ENCODE results near the gene C6orf89. TPM values are rescaled to one million over a fixed set of nuclear protein-coding genes. Genes with fewer than 3 reads are reported as not detected.

C6orf89 gene
- total and polyA plus RNA-seq, 2 of the 13 experiments (the other 11 are each of a cell fraction or from before 2014, with no cell fraction given), result 22.1 to 32.2 TPM

DNA sequence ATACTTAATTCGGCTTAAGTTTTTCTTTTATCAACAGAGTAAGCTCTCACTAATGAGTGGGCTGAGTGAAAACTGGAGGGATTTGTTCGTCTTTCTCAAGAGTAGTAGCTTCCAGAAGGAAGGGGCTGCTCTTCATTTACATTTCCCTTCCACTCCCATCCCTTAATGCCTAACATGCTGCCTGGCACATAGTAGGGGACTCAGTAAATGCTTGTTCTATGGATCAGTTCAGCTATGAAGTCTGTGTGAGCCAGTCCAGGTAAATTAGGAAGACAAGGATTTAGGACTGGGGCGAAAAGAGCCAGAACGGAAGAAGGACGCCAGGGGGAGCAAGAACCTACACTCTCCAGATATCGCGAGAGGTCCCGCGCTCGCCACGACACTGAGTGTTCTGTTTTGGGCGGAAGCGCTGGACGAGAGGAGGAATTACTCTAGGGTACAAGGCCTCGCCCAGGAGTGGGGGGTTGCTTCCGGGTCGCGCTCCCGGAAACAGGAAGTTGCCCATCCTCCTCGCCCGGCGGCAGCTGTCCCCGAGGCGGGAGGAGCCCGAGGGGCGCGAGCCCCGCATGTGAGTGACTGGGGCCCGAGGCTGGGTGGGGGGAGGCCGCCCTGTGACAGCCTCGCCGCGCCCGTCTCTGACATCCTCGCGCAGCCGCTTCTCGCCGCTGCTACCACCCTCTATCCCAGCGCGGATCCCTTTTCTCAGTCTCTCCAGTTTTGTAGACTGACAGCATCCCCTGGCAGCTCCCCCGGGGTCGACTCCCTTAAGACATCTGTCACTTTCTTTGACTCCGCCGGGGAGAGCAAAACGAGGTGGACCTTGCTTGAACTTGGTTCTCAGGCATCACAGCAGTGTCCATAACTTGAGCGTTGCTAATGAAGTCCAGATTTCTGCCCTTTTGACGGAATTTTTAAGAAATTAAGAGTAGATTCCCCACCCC is at the start of gene C6orf89 (continued):
- TF ChIP-seq ZNF782 (CRISPR knock-in tag; IDR thresholded peaks at IDR 0.05; ENCODE audit: borderline replicate concordance) (no peak), CBX1 (IDR thresholded peaks at IDR 0.05; ENCODE audit: low read depth) (no peak), ZNF296 (CRISPR knock-in tag; conservative IDR thresholded peaks at IDR 0.05) (no peak), ZBTB3 (CRISPR knock-in tag; IDR thresholded peaks at IDR 0.05; ENCODE audit: borderline replicate concordance, low read depth) (no peak; the same call in none of the 2 replicates), YEATS4 (CRISPR knock-in tag; IDR thresholded peaks at IDR 0.05; ENCODE audit: borderline replicate concordance) (peak; percentile 94), CBX5 (CRISPR knock-in tag; IDR thresholded peaks at IDR 0.05; ENCODE audit: borderline replicate concordance) (peak; percentile 97), ZFP36L2 (CRISPR knock-in tag; IDR thresholded peaks at IDR 0.05) (no peak; the same call in 1 of the 2 replicates), NCOR1 (IDR thresholded peaks at IDR 0.05; ENCODE audit: borderline replicate concordance, low read length) (peak; percentile 76; the same call in 1 of the 2 replicates), JUND (CRISPR knock-in tag; IDR thresholded peaks at IDR 0.05) (no peak; the same call in 1 of the 2 replicates), SIN3A (IDR thresholded peaks at IDR 0.05; ENCODE audit: borderline replicate concordance, low read depth, low read length) (peak; percentile 94), KAT7 (CRISPR knock-in tag; IDR thresholded peaks at IDR 0.05; ENCODE audit: borderline replicate concordance) (peak; percentile 97), NR2F1 (CRISPR knock-in tag; IDR thresholded peaks at IDR 0.05) (peak in 1 of 2 experiments; percentile 19; a peak in 1 of 4 replicates)
- TF ChIP-seq, protein P1, sequence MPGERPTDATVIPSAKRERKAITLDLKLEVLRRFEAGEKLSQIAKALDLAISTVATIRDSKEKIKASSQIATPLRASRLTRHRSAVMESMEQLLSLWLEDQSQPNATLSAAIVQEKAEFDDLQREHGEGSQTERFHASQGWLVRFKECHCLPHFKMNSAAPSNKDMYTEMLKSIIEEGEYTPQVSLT (CRISPR knock-in tag; IDR thresholded peaks at IDR 0.05; ENCODE audit: borderline replicate concordance, low read depth), result no peak
- TF ChIP-seq, protein P2, sequence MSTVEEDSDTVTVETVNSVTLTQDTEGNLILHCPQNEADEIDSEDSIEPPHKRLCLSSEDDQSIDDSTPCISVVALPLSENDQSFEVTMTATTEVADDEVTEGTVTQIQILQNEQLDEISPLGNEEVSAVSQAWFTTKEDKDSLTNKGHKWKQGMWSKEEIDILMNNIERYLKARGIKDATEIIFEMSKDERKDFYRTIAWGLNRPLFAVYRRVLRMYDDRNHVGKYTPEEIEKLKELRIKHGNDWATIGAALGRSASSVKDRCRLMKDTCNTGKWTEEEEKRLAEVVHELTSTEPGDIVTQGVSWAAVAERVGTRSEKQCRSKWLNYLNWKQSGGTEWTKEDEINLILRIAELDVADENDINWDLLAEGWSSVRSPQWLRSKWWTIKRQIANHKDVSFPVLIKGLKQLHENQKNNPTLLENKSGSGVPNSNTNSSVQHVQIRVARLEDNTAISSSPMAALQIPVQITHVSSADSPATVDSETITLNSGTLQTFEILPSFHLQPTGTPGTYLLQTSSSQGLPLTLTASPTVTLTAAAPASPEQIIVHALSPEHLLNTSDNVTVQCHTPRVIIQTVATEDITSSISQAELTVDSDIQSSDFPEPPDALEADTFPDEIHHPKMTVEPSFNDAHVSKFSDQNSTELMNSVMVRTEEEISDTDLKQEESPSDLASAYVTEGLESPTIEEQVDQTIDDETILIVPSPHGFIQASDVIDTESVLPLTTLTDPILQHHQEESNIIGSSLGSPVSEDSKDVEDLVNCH (CRISPR knock-in tag; IDR thresholded peaks at IDR 0.05), result 0 out of 2 replicates have a peak, but pooled peaks have one; percentile 28
- TF ChIP-seq, protein P3, sequence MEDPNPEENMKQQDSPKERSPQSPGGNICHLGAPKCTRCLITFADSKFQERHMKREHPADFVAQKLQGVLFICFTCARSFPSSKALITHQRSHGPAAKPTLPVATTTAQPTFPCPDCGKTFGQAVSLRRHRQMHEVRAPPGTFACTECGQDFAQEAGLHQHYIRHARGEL (CRISPR knock-in tag; IDR thresholded peaks at IDR 0.05), result no peak
- TF ChIP-seq, protein P4, sequence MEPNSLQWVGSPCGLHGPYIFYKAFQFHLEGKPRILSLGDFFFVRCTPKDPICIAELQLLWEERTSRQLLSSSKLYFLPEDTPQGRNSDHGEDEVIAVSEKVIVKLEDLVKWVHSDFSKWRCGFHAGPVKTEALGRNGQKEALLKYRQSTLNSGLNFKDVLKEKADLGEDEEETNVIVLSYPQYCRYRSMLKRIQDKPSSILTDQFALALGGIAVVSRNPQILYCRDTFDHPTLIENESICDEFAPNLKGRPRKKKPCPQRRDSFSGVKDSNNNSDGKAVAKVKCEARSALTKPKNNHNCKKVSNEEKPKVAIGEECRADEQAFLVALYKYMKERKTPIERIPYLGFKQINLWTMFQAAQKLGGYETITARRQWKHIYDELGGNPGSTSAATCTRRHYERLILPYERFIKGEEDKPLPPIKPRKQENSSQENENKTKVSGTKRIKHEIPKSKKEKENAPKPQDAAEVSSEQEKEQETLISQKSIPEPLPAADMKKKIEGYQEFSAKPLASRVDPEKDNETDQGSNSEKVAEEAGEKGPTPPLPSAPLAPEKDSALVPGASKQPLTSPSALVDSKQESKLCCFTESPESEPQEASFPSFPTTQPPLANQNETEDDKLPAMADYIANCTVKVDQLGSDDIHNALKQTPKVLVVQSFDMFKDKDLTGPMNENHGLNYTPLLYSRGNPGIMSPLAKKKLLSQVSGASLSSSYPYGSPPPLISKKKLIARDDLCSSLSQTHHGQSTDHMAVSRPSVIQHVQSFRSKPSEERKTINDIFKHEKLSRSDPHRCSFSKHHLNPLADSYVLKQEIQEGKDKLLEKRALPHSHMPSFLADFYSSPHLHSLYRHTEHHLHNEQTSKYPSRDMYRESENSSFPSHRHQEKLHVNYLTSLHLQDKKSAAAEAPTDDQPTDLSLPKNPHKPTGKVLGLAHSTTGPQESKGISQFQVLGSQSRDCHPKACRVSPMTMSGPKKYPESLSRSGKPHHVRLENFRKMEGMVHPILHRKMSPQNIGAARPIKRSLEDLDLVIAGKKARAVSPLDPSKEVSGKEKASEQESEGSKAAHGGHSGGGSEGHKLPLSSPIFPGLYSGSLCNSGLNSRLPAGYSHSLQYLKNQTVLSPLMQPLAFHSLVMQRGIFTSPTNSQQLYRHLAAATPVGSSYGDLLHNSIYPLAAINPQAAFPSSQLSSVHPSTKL (CRISPR knock-in tag; IDR thresholded peaks at IDR 0.05), result peak; percentile 88
- TF ChIP-seq, protein P5, sequence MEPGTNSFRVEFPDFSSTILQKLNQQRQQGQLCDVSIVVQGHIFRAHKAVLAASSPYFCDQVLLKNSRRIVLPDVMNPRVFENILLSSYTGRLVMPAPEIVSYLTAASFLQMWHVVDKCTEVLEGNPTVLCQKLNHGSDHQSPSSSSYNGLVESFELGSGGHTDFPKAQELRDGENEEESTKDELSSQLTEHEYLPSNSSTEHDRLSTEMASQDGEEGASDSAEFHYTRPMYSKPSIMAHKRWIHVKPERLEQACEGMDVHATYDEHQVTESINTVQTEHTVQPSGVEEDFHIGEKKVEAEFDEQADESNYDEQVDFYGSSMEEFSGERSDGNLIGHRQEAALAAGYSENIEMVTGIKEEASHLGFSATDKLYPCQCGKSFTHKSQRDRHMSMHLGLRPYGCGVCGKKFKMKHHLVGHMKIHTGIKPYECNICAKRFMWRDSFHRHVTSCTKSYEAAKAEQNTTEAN (CRISPR knock-in tag; conservative IDR thresholded peaks at IDR 0.05), result no peak

Data from HepG2 (cell line).